ENCODE data around the gene SYNGR4.
"Not testable (repeated sequence)": the region's sequence is repeated elsewhere in the genome, so short reads cannot be mapped to it uniquely, and the experiment has no call there.

SYNGR4 gene, protein sequence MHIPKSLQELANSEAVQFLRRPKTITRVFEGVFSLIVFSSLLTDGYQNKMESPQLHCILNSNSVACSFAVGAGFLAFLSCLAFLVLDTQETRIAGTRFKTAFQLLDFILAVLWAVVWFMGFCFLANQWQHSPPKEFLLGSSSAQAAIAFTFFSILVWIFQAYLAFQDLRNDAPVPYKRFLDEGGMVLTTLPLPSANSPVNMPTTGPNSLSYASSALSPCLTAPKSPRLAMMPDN

GRCh38 chr19:48363810-48364597 lies at the start of gene SYNGR4, which contains the start of gene TMEM143:
Gene SYNGR4, plus strand, starts transcription at chr19:48364367. Its CDS starts 1,476 bp downstream, at chr19:48365843.
Gene TMEM143, minus strand, starts transcription at chr19:48363940. Its CDS starts 20 bp downstream, at chr19:48363920.
- DNase-seq (ENCODE audit: low read depth), result peak; percentile 92

- no peak for DNase-seq (ENCODE audit: low read depth)
Observed at GRCh38 chr19:48315712-48316111, 48.5 kb upstream of the SYNGR4 start.

DNA sequence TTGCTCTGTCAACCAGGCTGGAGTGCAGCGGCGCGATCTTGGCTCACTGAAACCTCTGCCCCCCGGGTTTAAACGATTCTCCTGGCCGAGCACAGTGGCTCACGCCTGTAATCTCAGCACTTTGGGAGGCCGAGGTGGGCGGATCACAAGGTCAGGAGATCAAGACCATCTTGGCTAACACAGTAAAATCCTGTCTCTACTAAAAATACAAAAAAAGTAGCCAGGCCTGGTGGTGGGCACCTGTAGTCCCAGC lies 46.5 kb upstream of the SYNGR4 start:
- DNase-seq (ENCODE audit: low read depth), result not testable (repeated sequence)

DNA sequence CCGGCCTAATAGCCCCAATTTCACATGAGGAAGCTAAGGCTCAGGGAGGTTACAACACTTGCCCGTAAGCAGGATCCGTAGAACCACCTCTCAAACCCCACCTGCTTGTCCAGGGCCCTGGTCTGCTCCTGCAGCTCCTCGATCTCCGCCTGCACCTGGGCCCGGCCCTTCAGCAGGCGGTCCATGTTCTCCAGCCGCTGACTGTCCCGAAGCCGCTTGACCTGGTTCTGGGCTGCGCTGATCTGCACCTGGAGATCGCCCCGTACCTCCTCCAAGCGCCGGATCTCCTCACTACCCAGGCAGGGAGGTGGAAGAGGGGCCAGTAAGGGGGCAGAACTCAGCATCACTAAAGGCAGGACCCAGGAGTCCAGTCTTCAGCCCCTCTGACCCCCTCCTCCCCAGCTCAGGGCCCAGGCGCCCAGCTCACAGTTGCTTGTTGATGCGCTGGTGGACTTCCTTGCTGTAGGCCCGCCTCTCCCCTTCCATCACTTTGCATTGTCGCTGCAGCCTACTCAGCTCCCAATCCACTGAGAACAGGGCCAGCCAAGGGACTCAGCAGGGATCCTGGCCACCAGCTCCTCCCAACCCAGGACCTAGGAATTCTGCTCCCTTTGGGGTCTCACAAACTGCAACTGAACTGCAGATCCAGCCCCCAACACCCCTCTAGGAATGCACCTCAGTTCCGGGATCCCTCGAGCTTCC lies 45.7 kb upstream of the SYNGR4 start:
- DNase-seq (ENCODE audit: low read depth), result no peak

- DNase-seq (ENCODE audit: low read depth), result no peak
Observed at GRCh38 chr19:48319647-48320541, 44.3 kb upstream of the SYNGR4 start.

DNA sequence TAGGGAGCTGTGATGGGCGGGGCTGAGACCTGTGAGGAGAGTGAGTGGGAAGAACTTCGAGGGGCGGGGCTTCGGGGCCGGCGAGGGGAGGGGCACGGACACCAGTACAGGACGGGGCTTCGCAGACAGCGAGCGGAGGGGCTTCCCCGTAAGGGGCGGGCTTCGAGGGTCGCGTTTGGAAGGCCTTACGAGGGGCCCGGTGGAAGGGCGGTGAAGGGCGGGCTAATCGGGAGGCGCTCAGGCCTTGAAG lies 42.9 kb upstream of the SYNGR4 start:
- DNase-seq (ENCODE audit: low read depth), result no peak

DNA sequence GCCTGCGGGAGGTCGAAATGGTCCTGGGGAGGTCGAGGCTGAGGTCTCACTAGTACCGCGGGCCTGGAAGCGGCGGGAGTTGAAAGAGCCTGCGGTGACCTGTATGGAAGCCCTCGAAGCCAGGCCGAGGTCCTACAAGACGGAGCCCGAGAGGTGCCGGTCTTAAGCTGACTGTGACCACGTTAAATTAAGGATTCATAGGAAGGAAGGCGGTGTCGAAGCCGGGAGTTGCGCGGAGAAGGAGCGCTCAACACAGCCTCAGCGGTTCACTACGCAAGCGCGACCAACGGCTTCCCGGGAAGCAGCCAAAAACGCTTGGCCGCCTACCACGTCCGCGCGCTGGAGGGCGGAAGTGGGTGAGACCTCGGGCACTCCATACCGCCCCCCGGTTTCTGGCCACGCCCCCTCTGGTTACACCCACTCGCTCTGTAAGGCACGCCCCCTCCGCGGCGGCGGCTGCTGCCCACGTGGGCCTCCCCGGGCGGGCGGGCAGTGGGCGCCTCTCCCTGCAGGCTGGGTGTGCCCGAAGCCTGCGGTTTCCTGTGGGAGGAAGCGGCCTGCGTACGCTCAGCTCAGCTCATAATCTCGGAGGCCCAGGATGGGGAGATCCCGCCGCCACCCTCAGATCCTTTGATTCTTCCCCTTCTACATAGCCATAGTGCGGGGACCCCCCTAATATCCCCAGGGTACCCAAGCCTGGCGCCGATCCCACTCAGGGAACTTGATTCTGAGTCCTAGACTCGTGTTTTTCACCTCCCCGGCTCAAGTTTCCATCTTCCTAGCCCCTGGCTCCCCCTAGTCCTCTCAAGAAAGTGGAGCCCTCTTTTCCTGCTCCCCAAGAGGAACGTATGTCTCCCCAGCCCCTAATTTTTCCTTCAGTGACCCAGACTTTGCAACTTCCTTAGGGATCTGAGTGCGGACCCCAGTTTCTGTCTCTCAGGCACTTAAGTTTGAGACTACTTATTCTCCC lies 42.3 kb upstream of the SYNGR4 start:
- DNase-seq (ENCODE audit: low read depth), result peak; percentile 90

GRCh38 chr19:48325265-48325910 lies 38.8 kb upstream of the SYNGR4 start, which contains the start of gene EMP3:
Gene EMP3, plus strand, starts transcription at chr19:48325552. Its CDS starts 1,293 bp downstream, at chr19:48326845.
- DNase-seq (ENCODE audit: low read depth), result peak; percentile 72

GRCh38 chr19:48329167-48329891 lies 34.8 kb upstream of the SYNGR4 start:
- DNase-seq (ENCODE audit: low read depth), result no peak

DNA sequence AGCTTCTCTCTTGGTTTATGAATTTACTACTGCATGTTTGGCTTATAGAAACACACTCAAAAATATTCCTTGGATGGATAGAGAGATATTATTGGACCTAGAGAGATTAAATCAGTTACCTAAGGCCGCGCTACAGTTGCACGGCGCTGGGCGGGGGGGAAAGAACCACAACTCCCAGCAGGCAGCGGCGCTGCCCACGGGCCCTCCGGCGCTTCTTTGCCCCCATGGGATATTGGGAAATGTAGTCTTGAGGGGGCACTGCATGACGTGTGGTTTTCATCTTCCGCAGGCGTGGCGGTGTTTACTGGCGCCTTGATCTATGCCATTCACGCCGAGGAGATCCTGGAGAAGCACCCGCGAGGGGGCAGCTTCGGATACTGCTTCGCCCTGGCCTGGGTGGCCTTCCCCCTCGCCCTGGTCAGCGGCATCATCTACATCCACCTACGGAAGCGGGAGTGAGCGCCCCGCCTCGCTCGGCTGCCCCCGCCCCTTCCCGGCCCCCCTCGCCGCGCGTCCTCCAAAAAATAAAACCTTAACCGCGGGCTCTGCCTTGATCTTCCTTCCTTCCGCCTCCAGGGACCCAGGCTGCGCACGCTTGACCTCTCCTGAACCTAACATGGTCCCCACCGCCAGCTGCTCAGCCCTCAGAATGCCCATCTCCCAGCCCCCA lies 34.0 kb upstream of the SYNGR4 start:
- DNase-seq (ENCODE audit: low read depth), result no peak

GRCh38 chr19:48332351-48332661 lies 31.9 kb upstream of the SYNGR4 start:
- no peak for DNase-seq (ENCODE audit: low read depth)

DNA sequence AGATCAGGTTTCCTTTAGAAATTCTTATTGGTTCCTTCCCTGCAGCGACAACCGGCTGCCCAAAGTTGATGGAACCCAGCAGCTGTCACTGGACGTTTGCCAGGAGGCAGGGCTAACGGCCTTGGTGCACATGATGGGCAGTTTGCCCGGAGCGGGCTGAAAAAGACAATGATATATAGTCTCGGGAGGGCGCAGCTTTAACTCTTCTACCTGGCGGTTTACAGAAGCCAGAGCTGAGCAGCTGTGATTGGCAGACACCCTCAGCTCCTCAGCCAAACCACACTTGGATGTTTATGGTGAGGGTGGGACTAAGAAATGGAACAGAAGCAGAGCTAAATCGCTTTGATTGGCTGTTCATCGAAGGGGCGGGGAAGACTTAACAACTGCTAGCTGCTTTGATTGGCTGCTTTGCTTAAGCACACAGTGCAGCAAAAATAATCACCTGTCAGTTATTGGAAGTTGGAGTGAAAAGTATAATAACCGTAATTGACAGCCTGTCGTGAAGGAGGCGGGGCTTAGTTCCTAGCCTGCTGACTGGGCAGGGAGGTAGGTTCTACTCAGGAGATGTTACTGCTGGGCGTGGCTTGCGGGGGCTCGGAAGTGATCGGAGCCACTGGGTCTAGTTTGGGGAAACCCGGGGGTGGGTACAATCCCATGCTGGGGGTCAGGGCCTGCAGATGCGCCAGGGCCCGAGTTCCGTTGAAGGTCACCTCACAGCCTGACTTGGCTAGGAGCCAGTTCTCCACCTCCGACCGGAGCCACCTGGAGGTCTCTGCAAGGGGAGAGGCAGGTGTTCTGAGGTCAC lies 31.3 kb upstream of the SYNGR4 start:
- peak; percentile 95 for DNase-seq (ENCODE audit: low read depth)

GRCh38 chr19:48333467-48334384 lies 30.4 kb upstream of the SYNGR4 start:
- DNase-seq (ENCODE audit: low read depth), result peak; percentile 79

- DNase-seq (ENCODE audit: low read depth), result no peak
Observed at GRCh38 chr19:48338253-48338755, 25.9 kb upstream of the SYNGR4 start.

GRCh38 chr19:48338802-48339503 lies 25.2 kb upstream of the SYNGR4 start:
- no peak for DNase-seq (ENCODE audit: low read depth)

DNA sequence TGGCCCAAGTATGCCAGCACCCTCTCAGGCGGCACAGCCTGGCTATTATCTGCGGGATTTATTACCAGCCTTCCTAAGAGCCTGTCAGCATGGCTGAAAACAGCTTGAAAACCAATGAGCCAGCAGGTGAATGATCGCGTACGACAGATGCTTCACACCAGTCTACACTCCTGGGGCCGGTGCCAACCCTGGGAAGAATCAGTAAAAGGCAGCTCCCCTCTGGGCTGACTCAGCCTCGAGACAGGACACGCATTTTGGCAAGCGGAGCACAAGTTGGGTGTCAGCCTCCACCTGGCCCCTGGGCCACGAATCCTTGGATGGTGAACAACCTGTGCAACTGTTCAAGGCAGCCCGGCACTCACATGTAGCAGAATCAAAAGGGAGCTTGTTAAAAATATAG lies 23.2 kb upstream of the SYNGR4 start:
- no peak for DNase-seq (ENCODE audit: low read depth)

Data from non-pigmented ciliary epithelial cell (primary cell).